H9 (cell line): ENCODE data around the gene PRKAG3. TPM values are rescaled to one million over a fixed set of nuclear protein-coding genes. Genes with fewer than 3 reads are reported as not detected.

Experiments used
- DNase-seq: peaks from one replicate; pipeline ENCODE4 v3.0.0-alpha.2; 2017
- H2AFZ ChIP-seq: one replicate; pipeline ENCODE4 v1.6.1; 2013; ENCODE audit warnings: mild to moderate bottlenecking, low read length, control low read depth, moderate library complexity
- H2AK5ac ChIP-seq: 2 replicates; pipeline ENCODE4 v1.6.1; 2013; ENCODE audit warnings: low read length, control low read depth, mixed read lengths; ENCODE audit not compliant: insufficient read length
- H2BK120ac ChIP-seq: one replicate; pipeline ENCODE4 v1.6.1; 2013; ENCODE audit warnings: low read depth, mild to moderate bottlenecking, low read length, control low read depth, inconsistent platforms; ENCODE audit not compliant: poor library complexity, severe bottlenecking
- H2BK12ac ChIP-seq: 2 replicates; pipeline ENCODE4 v1.6.1; 2013; ENCODE audit warnings: low read length, control low read depth, mixed read lengths, low read depth; ENCODE audit not compliant: insufficient read length
- H2BK15ac ChIP-seq: 2 replicates; pipeline ENCODE4 v1.6.1; 2013; ENCODE audit warnings: low read depth, low read length, control low read depth
- H2BK20ac ChIP-seq: one replicate; pipeline ENCODE4 v1.6.1; 2013; ENCODE audit warnings: low read depth, mild to moderate bottlenecking, low read length, control low read depth, inconsistent platforms; ENCODE audit not compliant: poor library complexity, severe bottlenecking
- H2BK5ac ChIP-seq: 2 replicates; pipeline ENCODE4 v1.6.1; 2013; ENCODE audit warnings: low read length, control low read depth, mixed read lengths; ENCODE audit not compliant: insufficient read length
- H3K14ac ChIP-seq: 2 replicates; pipeline ENCODE4 v1.6.1; 2013; ENCODE audit warnings: low read length, control low read depth; ENCODE audit not compliant: insufficient read depth
- H3K18ac ChIP-seq: 2 replicates; pipeline ENCODE4 v1.6.1; 2013; ENCODE audit warnings: low read depth, mild to moderate bottlenecking, mixed read lengths, low read length, control low read depth; ENCODE audit not compliant: insufficient read length
- H3K23ac ChIP-seq: 2 replicates; pipeline ENCODE4 v1.6.1; 2013; ENCODE audit warnings: low read length, control low read depth, mixed read lengths, low read depth; ENCODE audit not compliant: insufficient read length
- H3K23me2 ChIP-seq: 2 replicates; pipeline ENCODE4 v1.6.1; 2013; ENCODE audit warnings: low read depth, mild to moderate bottlenecking, mixed read lengths, low read length, control low read depth; ENCODE audit not compliant: insufficient read length, poor library complexity, severe bottlenecking
- H3K27ac ChIP-seq: 2 replicates; pipeline ENCODE4 v1.5.1; 2013; ENCODE audit warnings: low read length, control low read depth, mixed read lengths, low read depth; ENCODE audit not compliant: insufficient read length
- H3K27me3 ChIP-seq: 2 replicates; pipeline ENCODE4 v1.6.1; 2013; ENCODE audit warnings: low read length, control low read depth, inconsistent platforms; ENCODE audit not compliant: insufficient read depth
- H3K4ac ChIP-seq: 2 replicates; pipeline ENCODE4 v1.6.1; 2013; ENCODE audit warnings: low read depth, mild to moderate bottlenecking, control low read depth, inconsistent platforms, low read length, moderate library complexity
- H3K4me1 ChIP-seq: 2 replicates; pipeline ENCODE4 v1.6.1; 2013; ENCODE audit warnings: low read length, control low read depth, inconsistent platforms; ENCODE audit not compliant: insufficient read depth
- H3K4me2 ChIP-seq: 2 replicates; pipeline ENCODE4 v1.6.1; 2013; ENCODE audit warnings: low read length, control low read depth, mixed read lengths; ENCODE audit not compliant: insufficient read length, insufficient read depth
- H3K56ac ChIP-seq: 2 replicates; pipeline ENCODE4 v1.6.1; 2013; ENCODE audit warnings: low read depth, mild to moderate bottlenecking, mixed read lengths, low read length, control low read depth; ENCODE audit not compliant: insufficient read length
- H3K79me1 ChIP-seq: 2 replicates; pipeline ENCODE4 v1.6.1; 2013; ENCODE audit warnings: low read depth, mild to moderate bottlenecking, moderate library complexity, low read length, control low read depth, inconsistent platforms; ENCODE audit not compliant: insufficient read depth, poor library complexity, severe bottlenecking
- H3K79me2 ChIP-seq: 2 replicates; pipeline ENCODE4 v1.6.1; 2013; ENCODE audit warnings: low read length, control low read depth, inconsistent platforms; ENCODE audit not compliant: insufficient read depth
- H3K9ac ChIP-seq: 2 replicates; pipeline ENCODE4 v1.6.1; 2013; ENCODE audit warnings: low read length, control low read depth, mixed read lengths; ENCODE audit not compliant: insufficient read length; ENCODE audit errors: extremely low read depth
- H3K9me3 ChIP-seq: one replicate; pipeline ENCODE4 v1.6.1; 2013; ENCODE audit warnings: low read depth, low read length, inconsistent platforms; ENCODE audit not compliant: control insufficient read depth
- H3T11ph ChIP-seq: one replicate; pipeline ENCODE4 v1.6.1; 2013; ENCODE audit warnings: mild to moderate bottlenecking, low read length, control low read depth, inconsistent platforms
- H4K20me1 ChIP-seq: one replicate; pipeline ENCODE4 v1.6.1; 2013; ENCODE audit not compliant: control insufficient read depth, insufficient read length, insufficient read depth
- H4K5ac ChIP-seq: 2 replicates; pipeline ENCODE4 v1.6.1; 2013; ENCODE audit warnings: low read depth, mild to moderate bottlenecking, mixed read lengths, low read length, control low read depth; ENCODE audit not compliant: insufficient read length
- H4K8ac ChIP-seq: replicated peaks from 2 replicates; pipeline ENCODE4 v1.6.1; 2013; ENCODE audit warnings: low read length, control low read depth, mixed read lengths, low read depth; ENCODE audit not compliant: insufficient read length
- H4K91ac ChIP-seq: 2 replicates; pipeline ENCODE4 v1.6.1; 2013; ENCODE audit warnings: low read depth, mild to moderate bottlenecking, moderate library complexity, mixed read lengths, low read length, control low read depth; ENCODE audit not compliant: insufficient read length
- H3K27ac Mint-ChIP-seq, 3 experiments: 2 replicates in 2 of 3; 3 replicates in 1 of 3; pipeline ENCODE4 v1.8.0; 2020 to 2021; ENCODE audit warnings: mixed read lengths in 3 of 3, mild to moderate bottlenecking in 1 of 3, moderate library complexity in 1 of 3
- H3K27me3 Mint-ChIP-seq: 2 replicates; pipeline ENCODE4 v1.8.0; 2021; ENCODE audit warnings: low read depth, mild to moderate bottlenecking, moderate library complexity, mixed read lengths
- H3K36me3 Mint-ChIP-seq, 3 experiments: 2 replicates in 2 of 3; 3 replicates in 1 of 3; pipeline ENCODE4 v1.8.0; 2020 to 2021; ENCODE audit warnings: low read depth in 3 of 3, mixed read lengths in 3 of 3; ENCODE audit not compliant: insufficient read depth in 1 of 3
- H3K4me1 Mint-ChIP-seq, 2 experiments: 2 replicates each; pipeline ENCODE4 v1.8.0; 2020; ENCODE audit warnings: mixed read lengths in 2 of 2
- H3K4me3 Mint-ChIP-seq, 2 experiments: 2 replicates in 1 of 2; 3 replicates in 1 of 2; pipeline ENCODE4 v1.8.0; 2020 to 2021; ENCODE audit warnings: mild to moderate bottlenecking in 2 of 2, mixed read lengths in 2 of 2, moderate library complexity in 1 of 2
- H3K9me3 Mint-ChIP-seq, 2 experiments: 2 replicates in 1 of 2; 3 replicates in 1 of 2; pipeline ENCODE4 v1.8.0; 2020; ENCODE audit warnings: mild to moderate bottlenecking in 2 of 2, mixed read lengths in 2 of 2, moderate library complexity in 1 of 2
- WGBS: extraction: QIAGEN DNeasy Blood & Tissue Kit; methylation state at CpG from one replicate; pipeline ENCODE4 v1.1.7; 2013; ENCODE audit warnings: missing lambda C conversion rate, low lambda C conversion rate, mixed read lengths; ENCODE audit not compliant: insufficient read length; ENCODE audit errors: extremely low coverage; 5-methylcytosine and 5-hydroxymethylcytosine counted together
- total RNA-seq: library from RNA; stranded (reverse); gene quantifications from 2 replicates; pipeline ENCODE4 v1.2.1, GENCODE V29; 2021
- TF ChIP-seq, protein P1 (sequence below): fragments of 200-600 bp; sonication (generic); conservative IDR thresholded peaks from 3 replicates; pipeline ENCODE4 v1.8.0; 2021; ENCODE audit warnings: antibody characterized with exemption, mild to moderate bottlenecking

PRKAG3 gene
- total RNA-seq, 1 experiment from 2014 or later = not detected

DNA sequence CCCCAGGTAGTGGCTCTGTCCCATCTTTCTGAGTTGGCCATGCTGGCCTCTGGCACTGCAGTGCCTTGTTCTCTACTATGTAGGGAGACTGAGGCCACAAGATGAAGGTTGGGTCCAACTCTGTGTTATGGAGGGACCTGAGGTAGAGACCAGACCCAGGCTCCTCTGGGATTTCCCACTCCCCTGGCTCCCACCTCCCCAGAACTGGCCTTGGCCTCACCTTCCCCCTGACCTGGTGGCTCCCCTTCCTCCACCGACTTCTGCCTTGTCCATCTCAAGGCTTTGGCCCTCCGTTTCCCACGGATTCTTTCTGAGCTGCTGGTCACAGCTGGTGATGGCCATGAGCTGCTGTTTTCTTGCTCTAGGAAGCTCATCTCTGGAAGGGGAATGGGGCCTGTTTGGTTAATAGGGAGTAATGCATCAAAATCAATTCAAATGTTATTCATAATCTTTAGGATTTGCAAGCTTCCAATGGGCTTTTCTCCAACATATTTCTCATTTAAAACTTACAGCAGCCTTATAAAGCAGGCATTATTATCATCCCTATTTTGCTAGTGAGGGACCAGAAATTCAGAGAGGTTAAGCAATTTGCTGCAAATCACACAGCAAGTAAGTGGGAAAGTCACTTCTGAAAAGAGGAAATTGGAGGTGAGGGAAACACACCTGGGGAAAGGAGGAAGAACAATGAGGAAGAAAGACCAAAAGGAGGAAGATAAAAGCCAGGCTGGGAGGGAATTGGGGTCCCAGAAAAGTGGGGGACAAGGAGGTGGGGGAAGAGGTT is 887 bp downstream of the PRKAG3 start:
- H3K27ac ChIP-seq = no peak overlapping the region
- H4K20me1 ChIP-seq = no peaks in the 10 kb centered on the region
- H2BK120ac ChIP-seq = no peak overlapping the region
- WGBS = no CpG with 5 or more reads among the region's 3 CpGs
- H3K18ac ChIP-seq = no peak overlapping the region
- Mint-ChIP-seq H3K4me1 (peaks cover 3 to 7% of the 10 kb centered on the region in 2 experiments; a peak in 1 of 4 replicates), H3K27ac (no peak overlapping the region), H3K36me3 (no peaks in the 10 kb centered on the region; a peak in 1 of 7 replicates), H3K27me3 (peaks cover 25% of the 10 kb centered on the region), H3K4me3 (no peak overlapping the region), H3K9me3 (no peaks in the 10 kb centered on the region)
- no peak for DNase-seq
- no peak overlapping the region for H4K91ac ChIP-seq
- H3K79me2 ChIP-seq = no peaks in the 10 kb centered on the region
- TF ChIP-seq, protein P1, sequence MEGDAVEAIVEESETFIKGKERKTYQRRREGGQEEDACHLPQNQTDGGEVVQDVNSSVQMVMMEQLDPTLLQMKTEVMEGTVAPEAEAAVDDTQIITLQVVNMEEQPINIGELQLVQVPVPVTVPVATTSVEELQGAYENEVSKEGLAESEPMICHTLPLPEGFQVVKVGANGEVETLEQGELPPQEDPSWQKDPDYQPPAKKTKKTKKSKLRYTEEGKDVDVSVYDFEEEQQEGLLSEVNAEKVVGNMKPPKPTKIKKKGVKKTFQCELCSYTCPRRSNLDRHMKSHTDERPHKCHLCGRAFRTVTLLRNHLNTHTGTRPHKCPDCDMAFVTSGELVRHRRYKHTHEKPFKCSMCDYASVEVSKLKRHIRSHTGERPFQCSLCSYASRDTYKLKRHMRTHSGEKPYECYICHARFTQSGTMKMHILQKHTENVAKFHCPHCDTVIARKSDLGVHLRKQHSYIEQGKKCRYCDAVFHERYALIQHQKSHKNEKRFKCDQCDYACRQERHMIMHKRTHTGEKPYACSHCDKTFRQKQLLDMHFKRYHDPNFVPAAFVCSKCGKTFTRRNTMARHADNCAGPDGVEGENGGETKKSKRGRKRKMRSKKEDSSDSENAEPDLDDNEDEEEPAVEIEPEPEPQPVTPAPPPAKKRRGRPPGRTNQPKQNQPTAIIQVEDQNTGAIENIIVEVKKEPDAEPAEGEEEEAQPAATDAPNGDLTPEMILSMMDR = no peak
- H3K23me2 ChIP-seq = no peaks in the 10 kb centered on the region
- H2BK5ac ChIP-seq = no peak overlapping the region
- H3K9me3 ChIP-seq = no peaks in the 10 kb centered on the region
- H3K56ac ChIP-seq = no peak overlapping the region
- H3K23ac ChIP-seq = no peak overlapping the region
- H4K8ac ChIP-seq = no peak overlapping the region
- H3K4me2 ChIP-seq = no peak overlapping the region
- H2BK20ac ChIP-seq = no peak overlapping the region
- H4K5ac ChIP-seq = no peak overlapping the region
- H2BK15ac ChIP-seq = no peak overlapping the region
- H2BK12ac ChIP-seq = no peak overlapping the region
- H3K4ac ChIP-seq = no peak overlapping the region
- H3K9ac ChIP-seq = no peak overlapping the region
- H2AK5ac ChIP-seq = no peak overlapping the region
- no peak overlapping the region for H3K14ac ChIP-seq
- no peak overlapping the region for H2AFZ ChIP-seq
- no peaks in the 10 kb centered on the region for H3K79me1 ChIP-seq
- no peak overlapping the region for H3T11ph ChIP-seq
- H3K27me3 ChIP-seq = no peaks in the 10 kb centered on the region
- H3K4me1 ChIP-seq = no peaks in the 10 kb centered on the region
